HL-60 (cell line): ENCODE data around the gene SLC12A5.

ENCODE experiments used
- DNase-seq, 2 experiments: peaks; one replicate each; pipeline ENCODE4 v3.0.0-alpha.2; 2010 to 2020; ENCODE audit warnings: low read depth in 1 of 2, low spot score in 1 of 2
- H3K27ac ChIP-seq: fragments of 250-450 bp; sonication (Bioruptor Pico); replicated peaks from 2 replicates; pipeline ENCODE4 v1.5.1; 2020; ENCODE audit warnings: mild to moderate bottlenecking, moderate library complexity
- H3K27me3 ChIP-seq: fragments of 250-450 bp; sonication (Bioruptor Pico); 2 replicates; pipeline ENCODE4 v1.5.1; 2021; ENCODE audit warnings: mild to moderate bottlenecking, moderate library complexity; ENCODE audit not compliant: insufficient read depth, poor library complexity, severe bottlenecking
- H3K4me3 ChIP-seq: replicated peaks from 2 replicates; pipeline ENCODE4 v1.5.1; 2011; ENCODE audit warnings: mild to moderate bottlenecking, control low read depth, low read length; ENCODE audit not compliant: insufficient read depth
- GABPA ChIP-seq: IDR thresholded peaks from 2 replicates; pipeline ENCODE4 v1.6.1; 2012; ENCODE audit warnings: low read depth
- POLR2AphosphoS5 ChIP-seq: IDR thresholded peaks from 2 replicates; pipeline ENCODE4 v1.6.1; 2012; ENCODE audit warnings: low read depth
- REST ChIP-seq: IDR thresholded peaks from 2 replicates; pipeline ENCODE4 v1.6.1; 2012; ENCODE audit warnings: low read depth; ENCODE audit not compliant: insufficient replicate concordance
- SPI1 ChIP-seq: IDR thresholded peaks from 2 replicates; pipeline ENCODE4 v1.6.1; 2012; ENCODE audit warnings: low read depth, mild to moderate bottlenecking, borderline replicate concordance
- TF ChIP-seq, protein P1 (sequence below): IDR thresholded peaks from one replicate; pipeline ENCODE4 v1.5.1; 2011; ENCODE audit warnings: low read length, control low read depth, inconsistent platforms; ENCODE audit not compliant: insufficient read depth

The SLC12A5 gene

DNA sequence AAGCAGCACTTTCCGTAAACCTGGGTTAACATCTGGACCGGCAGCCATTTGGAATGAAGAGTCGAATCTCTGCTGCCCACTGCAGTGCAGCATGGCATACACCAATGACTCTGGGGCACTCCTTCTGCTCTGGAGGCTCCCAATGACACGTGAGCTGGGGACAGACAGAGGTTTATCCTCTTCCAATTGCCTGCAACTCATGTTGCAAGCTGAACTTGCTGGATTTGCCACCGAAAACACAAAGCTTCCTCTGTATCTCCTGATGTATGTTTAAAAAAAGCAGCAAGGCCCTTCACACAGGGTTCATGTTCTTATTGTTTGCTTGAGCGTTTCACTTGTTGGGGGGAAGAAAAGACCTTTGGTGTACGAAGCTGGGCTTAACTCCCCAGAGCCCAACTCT lies 49.9 kb downstream of the SLC12A5 start:
- no peak for DNase-seq
- Histone ChIP-seq H3K27me3 (no peaks in the 10 kb centered on the region), H3K27ac (no peak overlapping the region), H3K4me3 (no peak overlapping the region)
- TF ChIP-seq, protein P1, sequence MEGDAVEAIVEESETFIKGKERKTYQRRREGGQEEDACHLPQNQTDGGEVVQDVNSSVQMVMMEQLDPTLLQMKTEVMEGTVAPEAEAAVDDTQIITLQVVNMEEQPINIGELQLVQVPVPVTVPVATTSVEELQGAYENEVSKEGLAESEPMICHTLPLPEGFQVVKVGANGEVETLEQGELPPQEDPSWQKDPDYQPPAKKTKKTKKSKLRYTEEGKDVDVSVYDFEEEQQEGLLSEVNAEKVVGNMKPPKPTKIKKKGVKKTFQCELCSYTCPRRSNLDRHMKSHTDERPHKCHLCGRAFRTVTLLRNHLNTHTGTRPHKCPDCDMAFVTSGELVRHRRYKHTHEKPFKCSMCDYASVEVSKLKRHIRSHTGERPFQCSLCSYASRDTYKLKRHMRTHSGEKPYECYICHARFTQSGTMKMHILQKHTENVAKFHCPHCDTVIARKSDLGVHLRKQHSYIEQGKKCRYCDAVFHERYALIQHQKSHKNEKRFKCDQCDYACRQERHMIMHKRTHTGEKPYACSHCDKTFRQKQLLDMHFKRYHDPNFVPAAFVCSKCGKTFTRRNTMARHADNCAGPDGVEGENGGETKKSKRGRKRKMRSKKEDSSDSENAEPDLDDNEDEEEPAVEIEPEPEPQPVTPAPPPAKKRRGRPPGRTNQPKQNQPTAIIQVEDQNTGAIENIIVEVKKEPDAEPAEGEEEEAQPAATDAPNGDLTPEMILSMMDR: no peak
- no peak for TF ChIP-seq POLR2AphosphoS5
- no peak for TF ChIP-seq SPI1
- TF ChIP-seq GABPA: no peak
- no peak for TF ChIP-seq REST

- Histone ChIP-seq H3K27me3 (no peaks in the 10 kb centered on the region), H3K4me3 (no peak overlapping the region), H3K27ac (no peak overlapping the region)
- no peak for DNase-seq
- TF ChIP-seq, protein P1: no peak
- TF ChIP-seq SPI1 (no peak), GABPA (no peak), REST (no peak), POLR2AphosphoS5 (no peak)
Measured at GRCh38 chr20:46081074-46081473, 52.1 kb downstream of the SLC12A5 start.

- no peak overlapping the region for H3K27ac ChIP-seq
- TF ChIP-seq, protein P1: no peak
- TF ChIP-seq POLR2AphosphoS5 (no peak), REST (no peak)
- DNase-seq: no peak
Measured at GRCh38 chr20:46083101-46083500, 54.1 kb downstream of the SLC12A5 start.

More at GRCh38 chr20:46083101-46083500, 54.1 kb downstream of the SLC12A5 start:
- Histone ChIP-seq H3K27me3 (no peaks in the 10 kb centered on the region), H3K4me3 (no peak overlapping the region)
